Activated CD4-positive, alpha-beta memory T cell treated with anti-CD3 and anti-CD28 coated beads for 36 hours (primary cell): ENCODE results near the gene IGSF6. TPM values are rescaled to one million over a fixed set of nuclear protein-coding genes. Genes with fewer than 3 reads are reported as not detected.

Experiments used
- CTCF ChIA-PET: fragments of 350-600 bp; sonication (Branson Sonifier 250); formaldehyde crosslinking; loops from one replicate; lab custom pipeline; 2021; ENCODE audit warnings: antibody characterized with exemption, inconsistent platforms; lab: Charles Lee
- POLR2A ChIA-PET: fragments of 350-600 bp; sonication (Branson Sonifier 250); formaldehyde crosslinking; loops from one replicate; lab custom pipeline; 2021; ENCODE audit warnings: antibody characterized with exemption; lab: Charles Lee
- DNase-seq: peaks from one replicate; pipeline ENCODE4 v3.0.0-alpha.2; 2020
- H3K27ac Mint-ChIP-seq: one replicate; pipeline ENCODE4 v1.8.0; 2021; ENCODE audit warnings: mixed read lengths
- H3K27me3 Mint-ChIP-seq: one replicate; pipeline ENCODE4 v1.8.0; 2021; ENCODE audit warnings: mixed read lengths
- H3K36me3 Mint-ChIP-seq: one replicate; pipeline ENCODE4 v1.8.0; 2021; ENCODE audit warnings: mixed read lengths
- H3K4me1 Mint-ChIP-seq: one replicate; pipeline ENCODE4 v1.8.0; 2021; ENCODE audit warnings: low read depth, mixed read lengths
- H3K4me3 Mint-ChIP-seq: one replicate; pipeline ENCODE4 v1.8.0; 2021; ENCODE audit warnings: mild to moderate bottlenecking, mixed read lengths
- H3K9me3 Mint-ChIP-seq: one replicate; pipeline ENCODE4 v1.8.0; 2021; ENCODE audit warnings: mixed read lengths
- intact Hi-C: fragments of 100-400 bp; cut with micrococcal nuclease; formaldehyde crosslinking; loops from one replicate; pipeline ENCODE4 v1.15.1; 2023
- total RNA-seq, 2 experiments: library from RNA; stranded (reverse); gene quantifications; one replicate each; pipeline ENCODE4 v1.2.3, GENCODE V29; 2021

Gene IGSF6
- total RNA-seq, 2 experiments from 2014 or later = 0.12 to 0.14 TPM

- ChIA-PET CTCF (interaction anchor here (1.1 kb wide), 1 partner anchor 17 kb away, joined by 3 read pairs; no protein-coding TSS in a partner anchor), POLR2A (no interaction called here)
- Mint-ChIP-seq H3K9me3 (peaks cover 2% of the 10 kb centered on the region), H3K27me3 (no peaks in the 10 kb centered on the region), H3K4me3 (no peak overlapping the region), H3K36me3 (no peaks in the 10 kb centered on the region), H3K4me1 (no peaks in the 10 kb centered on the region), H3K27ac (no peak overlapping the region)
- intact Hi-C loops = no loop called here
- DNase-seq = no peak
Measured at GRCh38 chr16:21673469-21673868, 21.1 kb upstream of the IGSF6 start.

GRCh38 chr16:21667575-21667974, 15.2 kb upstream of the IGSF6 start:
- no peak for DNase-seq
- no peak overlapping the region for H3K27ac Mint-ChIP-seq
- H3K36me3 Mint-ChIP-seq = no peaks in the 10 kb centered on the region
- ChIA-PET POLR2A (no interaction called here), CTCF (interaction anchor here (2.4 to 2.9 kb wide), 2 partner anchors 10 to 17 kb away, joined by 6 to 16 read pairs; no protein-coding TSS in a partner anchor)
- intact Hi-C loops = no loop called here
- peaks cover 2% of the 10 kb centered on the region for H3K4me1 Mint-ChIP-seq
- H3K9me3 Mint-ChIP-seq = no peaks in the 10 kb centered on the region
- no peak overlapping the region for H3K4me3 Mint-ChIP-seq
- H3K27me3 Mint-ChIP-seq = peaks cover 6% of the 10 kb centered on the region

DNA sequence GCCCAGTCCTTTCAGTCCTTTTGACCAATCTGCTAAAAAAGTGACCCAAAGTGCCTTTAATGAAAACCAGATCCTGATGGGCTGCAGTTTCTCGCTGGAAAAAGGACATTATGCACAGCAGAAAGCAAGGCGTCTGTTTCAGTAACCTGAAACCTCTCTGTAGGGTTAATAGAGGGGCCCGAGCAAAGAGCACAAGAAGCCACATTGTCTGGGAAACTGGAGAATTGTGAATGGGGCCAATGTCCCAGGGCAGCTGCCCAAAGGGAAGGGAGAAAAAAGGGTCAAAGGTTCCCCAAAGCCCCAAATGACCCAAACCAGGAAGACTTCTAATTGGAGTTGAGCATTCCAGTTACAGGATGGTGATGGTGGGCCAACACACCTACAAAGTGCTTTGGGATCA, 14.4 kb upstream of the IGSF6 start:
- POLR2A ChIA-PET = no interaction called here
- intact Hi-C loops = no loop called here
- peaks cover 2% of the 10 kb centered on the region for H3K4me1 Mint-ChIP-seq

GRCh38 chr16:21664801-21665492, 12.5 kb upstream of the IGSF6 start:
- Mint-ChIP-seq H3K4me3 (no peak overlapping the region), H3K4me1 (peaks cover 14% of the 10 kb centered on the region), H3K27me3 (peaks cover 6% of the 10 kb centered on the region), H3K27ac (no peak overlapping the region), H3K9me3 (no peaks in the 10 kb centered on the region), H3K36me3 (no peaks in the 10 kb centered on the region)
- intact Hi-C loops = no loop called here
- CTCF ChIA-PET = interaction anchor here (2.7 kb wide), 1 partner anchor 43 kb away, joined by 8 read pairs; no protein-coding TSS in a partner anchor
- DNase-seq = no peak
- POLR2A ChIA-PET = no interaction called here

More for the DNA sequence above, 14.4 kb upstream of the IGSF6 start:
- no peak for DNase-seq
- no peaks in the 10 kb centered on the region for H3K36me3 Mint-ChIP-seq
- H3K9me3 Mint-ChIP-seq = no peaks in the 10 kb centered on the region
- no peak overlapping the region for H3K4me3 Mint-ChIP-seq
- CTCF ChIA-PET = interaction anchor here (2.9 kb wide), 1 partner anchor 9 kb away, joined by 16 read pairs; no protein-coding TSS in a partner anchor
- H3K27ac Mint-ChIP-seq = no peak overlapping the region
- H3K27me3 Mint-ChIP-seq = peaks cover 6% of the 10 kb centered on the region

DNA sequence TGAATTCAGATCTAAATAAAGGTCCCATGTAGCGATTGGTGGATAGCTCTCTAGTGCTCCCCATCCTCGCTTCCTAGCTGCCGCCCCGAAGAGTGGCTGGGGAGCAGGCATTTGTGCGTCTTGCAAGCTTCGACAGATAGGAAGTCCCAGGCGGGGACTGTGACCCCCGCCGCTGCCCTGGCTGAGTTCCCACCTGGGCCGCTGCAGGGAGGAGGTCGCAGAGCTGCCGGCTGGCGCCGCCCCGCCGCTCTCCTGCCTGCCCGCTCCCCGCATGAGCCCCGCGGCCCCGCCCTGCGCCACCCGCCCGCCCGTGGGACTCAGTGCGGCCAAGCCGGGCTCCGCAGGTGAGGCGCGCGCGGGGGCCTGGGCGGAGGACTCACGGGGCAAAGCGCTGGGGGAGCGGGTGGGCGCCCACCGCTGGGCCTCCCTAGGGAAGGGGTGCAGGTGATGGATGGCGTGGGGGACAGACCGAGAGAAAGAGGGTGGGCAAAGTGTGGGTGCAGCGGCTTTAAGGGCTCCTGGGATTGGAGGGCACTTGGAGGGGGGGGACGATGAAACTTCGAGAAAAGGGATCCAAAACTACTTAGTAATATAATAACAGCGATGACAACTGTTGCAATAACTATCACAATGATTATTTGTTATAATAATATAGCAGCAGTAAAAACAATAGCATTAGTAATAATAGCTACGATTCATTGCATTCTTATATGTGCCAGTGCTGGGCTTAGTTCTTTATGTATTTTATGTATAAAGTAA, 11.7 kb upstream of the IGSF6 start, which contains the start of gene OTOA:
TSS of gene OTOA (plus strand) at position 80 of the 759 bp plus-strand sequence. CDS start 14,547 bp downstream, outside the sequence.
- peak; percentile 31 for DNase-seq
- intact Hi-C loops = no loop called here

DNA sequence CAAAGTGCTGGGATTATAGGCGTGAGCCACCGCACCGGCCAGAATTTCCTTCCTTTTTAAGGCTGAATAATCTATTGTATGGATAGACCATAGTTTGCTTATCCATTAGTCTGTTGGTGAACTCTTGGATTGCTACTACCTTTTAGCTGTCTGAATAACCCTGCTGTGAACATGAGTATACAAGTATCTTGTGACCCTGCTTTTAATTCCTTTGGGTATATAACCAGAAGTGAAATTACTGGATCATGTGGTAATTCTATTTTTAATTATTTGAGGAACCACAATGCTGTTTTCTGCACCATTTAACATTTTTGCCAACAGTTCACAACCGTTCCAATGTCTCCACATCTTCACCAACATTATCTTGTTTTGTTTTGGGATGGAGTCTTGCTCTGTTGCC, 6.7 kb upstream of the IGSF6 start:
- intact Hi-C loops = no loop called here
- Mint-ChIP-seq H3K4me1 (peaks cover 41% of the 10 kb centered on the region), H3K4me3 (no peak overlapping the region), H3K36me3 (peaks cover 8% of the 10 kb centered on the region), H3K27me3 (peaks cover 1% of the 10 kb centered on the region), H3K9me3 (no peaks in the 10 kb centered on the region), H3K27ac (no peak overlapping the region)
- CTCF ChIA-PET = interaction anchor here (2.4 kb wide), 1 partner anchor 49 kb away, joined by 81 read pairs; no protein-coding TSS in a partner anchor
- no peak for DNase-seq
- POLR2A ChIA-PET = no interaction called here

More for the DNA sequence above, 11.7 kb upstream of the IGSF6 start, which contains the start of gene OTOA:
- Mint-ChIP-seq H3K36me3 (no peaks in the 10 kb centered on the region), H3K4me1 (peaks cover 14% of the 10 kb centered on the region), H3K27ac (no peak within 1 kb of the TSS), H3K27me3 (peaks cover 6% of the 10 kb centered on the region), H3K4me3 (peak within 1 kb of the TSS; percentile 52), H3K9me3 (no peaks in the 10 kb centered on the region)
- ChIA-PET CTCF (interaction anchor here (2.7 kb wide), 1 partner anchor 44 kb away, joined by 8 read pairs; no protein-coding TSS in a partner anchor), POLR2A (no interaction called here)

- Mint-ChIP-seq H3K4me1 (peaks cover 41% of the 10 kb centered on the region), H3K4me3 (no peak overlapping the region), H3K27ac (no peak overlapping the region), H3K36me3 (peaks cover 8% of the 10 kb centered on the region), H3K27me3 (no peaks in the 10 kb centered on the region), H3K9me3 (no peaks in the 10 kb centered on the region)
- POLR2A ChIA-PET = no interaction called here
- intact Hi-C loops = loop anchor here (1.0 kb wide), 1 partner anchor 51 kb away; no protein-coding TSS in a partner anchor
- CTCF ChIA-PET = interaction anchor here (0.6 to 2.4 kb wide), 37 partner anchors 9 to 1288 kb away, joined by 3 to 81 read pairs (median 5); partner anchors contain the start of gene METTL9
- peak; percentile 29 for DNase-seq
Measured at GRCh38 chr16:21656795-21657768, 4.7 kb upstream of the IGSF6 start.

GRCh38 chr16:21654881-21655280, 2.5 kb upstream of the IGSF6 start:
- no peaks in the 10 kb centered on the region for H3K27me3 Mint-ChIP-seq
- H3K36me3 Mint-ChIP-seq = peaks cover 8% of the 10 kb centered on the region
- intact Hi-C loops = no loop called here
- H3K4me3 Mint-ChIP-seq = no peak overlapping the region
- no peaks in the 10 kb centered on the region for H3K9me3 Mint-ChIP-seq
- peaks cover 33% of the 10 kb centered on the region for H3K4me1 Mint-ChIP-seq
- DNase-seq = no peak
- no peak overlapping the region for H3K27ac Mint-ChIP-seq
- ChIA-PET POLR2A (no interaction called here), CTCF (no interaction called here)

DNA sequence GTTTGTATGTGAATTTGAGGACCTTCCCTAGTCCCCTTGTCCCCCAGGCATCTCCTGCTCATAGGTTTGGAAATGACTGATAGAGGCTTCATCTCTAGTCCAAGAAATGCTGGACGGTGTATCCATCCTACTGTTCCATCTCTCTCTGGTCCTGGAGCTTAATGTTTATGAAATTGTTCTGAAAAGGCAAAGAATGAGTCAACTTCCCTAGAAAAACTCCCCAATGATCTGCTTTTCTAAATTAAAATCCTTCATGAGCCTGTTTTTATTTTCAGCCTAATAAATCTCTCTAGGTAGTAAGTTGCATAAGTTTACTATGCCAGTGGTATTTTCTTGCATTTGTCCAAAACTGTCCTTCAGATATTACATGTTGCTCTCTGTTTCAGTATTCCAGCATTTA, 2.1 kb upstream of the IGSF6 start:
- H3K9me3 Mint-ChIP-seq = no peaks in the 10 kb centered on the region
- H3K27me3 Mint-ChIP-seq = no peaks in the 10 kb centered on the region
- H3K4me3 Mint-ChIP-seq = no peak overlapping the region
- H3K4me1 Mint-ChIP-seq = peaks cover 33% of the 10 kb centered on the region
- intact Hi-C loops = no loop called here
- ChIA-PET CTCF (interaction anchor here (1.4 kb wide), 1 partner anchor 54 kb away, joined by 3 read pairs; no protein-coding TSS in a partner anchor), POLR2A (no interaction called here)
- H3K27ac Mint-ChIP-seq = no peak overlapping the region
- peaks cover 8% of the 10 kb centered on the region for H3K36me3 Mint-ChIP-seq
- DNase-seq = no peak

DNA sequence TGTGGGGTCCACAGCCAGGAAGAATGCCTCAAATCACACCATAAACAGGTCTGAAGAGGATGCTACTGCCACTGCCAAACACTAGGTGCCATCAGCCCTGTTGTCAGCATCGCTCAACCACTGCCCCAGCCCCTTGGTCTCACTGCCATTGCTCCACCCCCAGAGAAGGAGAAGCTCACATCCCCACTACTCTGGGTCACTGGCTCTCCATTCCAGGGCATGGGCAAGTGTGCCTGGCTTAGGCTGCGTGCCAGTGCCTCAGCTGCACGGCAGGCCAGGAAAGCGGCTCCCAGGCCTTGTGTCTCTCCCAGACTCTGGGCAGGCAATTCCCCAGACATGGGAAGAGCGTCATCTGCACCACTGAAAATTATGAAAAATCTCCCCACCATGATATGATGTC, 1.2 kb upstream of the IGSF6 start:
- POLR2A ChIA-PET = no interaction called here
- peaks cover 8% of the 10 kb centered on the region for H3K36me3 Mint-ChIP-seq
- DNase-seq = no peak
- H3K27ac Mint-ChIP-seq = no peak overlapping the region
- no peaks in the 10 kb centered on the region for H3K27me3 Mint-ChIP-seq
- H3K4me1 Mint-ChIP-seq = peaks cover 38% of the 10 kb centered on the region
- CTCF ChIA-PET = interaction anchor here (1.4 kb wide), 1 partner anchor 55 kb away, joined by 3 read pairs; no protein-coding TSS in a partner anchor
- intact Hi-C loops = no loop called here
- H3K9me3 Mint-ChIP-seq = no peaks in the 10 kb centered on the region
- H3K4me3 Mint-ChIP-seq = no peak overlapping the region

DNA sequence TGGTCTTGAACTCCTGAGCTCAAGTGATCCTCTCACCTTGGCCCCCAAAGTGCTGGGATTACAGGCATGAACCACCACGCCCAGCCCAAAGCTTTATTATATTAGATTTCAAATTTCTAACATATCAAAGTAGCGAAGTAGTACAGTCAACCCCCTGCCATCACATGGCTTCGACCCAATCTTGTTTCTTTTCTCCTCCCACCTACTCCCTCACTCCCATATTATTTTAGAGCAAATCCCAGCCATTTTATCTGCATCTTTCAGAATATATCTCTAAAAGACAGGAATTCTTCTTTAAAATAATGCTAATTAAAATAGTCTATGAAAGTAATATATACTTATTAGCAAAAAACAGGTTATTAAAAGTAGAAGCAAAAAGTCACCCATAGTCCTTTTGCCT, 893 bp downstream of the IGSF6 start:
- no peaks in the 10 kb centered on the region for H3K27me3 Mint-ChIP-seq
- no peak overlapping the region for H3K27ac Mint-ChIP-seq
- no peaks in the 10 kb centered on the region for H3K9me3 Mint-ChIP-seq
- H3K4me3 Mint-ChIP-seq = no peak overlapping the region
- POLR2A ChIA-PET = no interaction called here
- peaks cover 8% of the 10 kb centered on the region for H3K36me3 Mint-ChIP-seq
- no peak for DNase-seq
- intact Hi-C loops = no loop called here
- CTCF ChIA-PET = interaction anchor here (1.0 kb wide), 2 partner anchors 57 to 67 kb away, joined by 3 to 4 read pairs; no protein-coding TSS in a partner anchor
- H3K4me1 Mint-ChIP-seq = peaks cover 42% of the 10 kb centered on the region
